Measurements from ENCODE around the gene MTHFR. TPM values are rescaled to one million over a fixed set of nuclear protein-coding genes. Genes with fewer than 3 reads are reported as not detected.

Gene MTHFR
- total RNA-seq, 1 donor from 2014 or later: 29.2 TPM

DNA sequence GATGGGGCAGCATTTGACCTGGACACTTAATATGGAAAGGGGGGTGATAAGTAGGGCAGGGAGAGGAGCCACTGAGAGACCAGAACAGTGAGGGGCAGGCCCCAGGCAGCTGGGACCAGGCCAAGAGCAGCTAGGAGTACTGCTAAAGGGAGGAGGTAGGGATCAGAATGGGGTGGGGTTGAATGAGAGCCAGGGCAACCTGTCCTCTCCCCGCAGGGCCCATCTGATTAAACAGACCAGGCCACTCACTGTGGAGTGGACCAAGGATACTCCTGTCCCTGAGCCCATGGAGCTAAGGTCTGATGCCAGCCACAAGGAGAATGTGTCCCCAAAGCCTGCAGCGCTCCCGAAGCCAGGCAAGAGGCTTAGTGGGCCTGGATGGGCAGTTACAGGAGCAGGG, 41.6 kb downstream of the MTHFR start:
- no peak overlapping the region for H3K27ac Mint-ChIP-seq
- H3K36me3 Mint-ChIP-seq (ENCODE audit: insufficient read depth): no peaks in the 10 kb centered on the region
- TF ChIP-seq, protein P1, sequence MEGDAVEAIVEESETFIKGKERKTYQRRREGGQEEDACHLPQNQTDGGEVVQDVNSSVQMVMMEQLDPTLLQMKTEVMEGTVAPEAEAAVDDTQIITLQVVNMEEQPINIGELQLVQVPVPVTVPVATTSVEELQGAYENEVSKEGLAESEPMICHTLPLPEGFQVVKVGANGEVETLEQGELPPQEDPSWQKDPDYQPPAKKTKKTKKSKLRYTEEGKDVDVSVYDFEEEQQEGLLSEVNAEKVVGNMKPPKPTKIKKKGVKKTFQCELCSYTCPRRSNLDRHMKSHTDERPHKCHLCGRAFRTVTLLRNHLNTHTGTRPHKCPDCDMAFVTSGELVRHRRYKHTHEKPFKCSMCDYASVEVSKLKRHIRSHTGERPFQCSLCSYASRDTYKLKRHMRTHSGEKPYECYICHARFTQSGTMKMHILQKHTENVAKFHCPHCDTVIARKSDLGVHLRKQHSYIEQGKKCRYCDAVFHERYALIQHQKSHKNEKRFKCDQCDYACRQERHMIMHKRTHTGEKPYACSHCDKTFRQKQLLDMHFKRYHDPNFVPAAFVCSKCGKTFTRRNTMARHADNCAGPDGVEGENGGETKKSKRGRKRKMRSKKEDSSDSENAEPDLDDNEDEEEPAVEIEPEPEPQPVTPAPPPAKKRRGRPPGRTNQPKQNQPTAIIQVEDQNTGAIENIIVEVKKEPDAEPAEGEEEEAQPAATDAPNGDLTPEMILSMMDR (IDR thresholded peaks at IDR 0.05; ENCODE audit: unreplicated experiment): no peak
- no peak overlapping the region for H3K4me3 Mint-ChIP-seq (ENCODE audit: low read depth)
- no peaks in the 10 kb centered on the region for H3K9me3 Mint-ChIP-seq (ENCODE audit: low read depth)
- no peak for DNase-seq (ENCODE audit: low spot score, unreplicated experiment)
- peaks cover 37% of the 10 kb centered on the region for H3K27me3 Mint-ChIP-seq
- H3K4me1 Mint-ChIP-seq (ENCODE audit: low read depth): no peaks in the 10 kb centered on the region

DNA sequence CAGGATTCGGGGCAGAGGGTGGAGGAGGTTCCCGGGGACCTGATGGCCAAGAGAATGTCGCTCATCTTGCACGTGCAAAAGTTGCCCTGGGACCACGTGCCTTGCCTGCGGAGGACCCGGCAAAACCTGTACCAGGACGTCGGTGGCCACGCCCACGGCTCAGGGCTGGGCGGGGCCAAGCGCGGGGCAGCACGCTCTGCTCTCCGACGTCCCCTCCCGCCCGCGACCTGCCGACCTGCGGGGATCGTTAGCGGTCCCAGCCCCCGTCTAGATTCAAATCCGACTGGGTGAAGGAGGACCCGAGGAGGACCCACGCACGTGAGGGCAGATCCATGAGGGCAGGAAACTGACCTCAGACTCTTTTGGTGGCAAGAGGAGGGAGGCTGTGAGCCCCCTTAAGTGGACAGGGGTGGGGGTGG, 43.8 kb downstream of the MTHFR start, which contains the start of gene C1orf167:
Gene C1orf167 (plus strand): TSS at position 206 of the 419 bp plus-strand sequence. CDS start 2,208 bp downstream, outside the sequence.
- no peak within 1 kb of the TSS for H3K4me3 Mint-ChIP-seq (ENCODE audit: low read depth)
- TF ChIP-seq, protein P1 (IDR thresholded peaks at IDR 0.05; ENCODE audit: unreplicated experiment): no peak
- peaks cover 3% of the 10 kb centered on the region for H3K9me3 Mint-ChIP-seq (ENCODE audit: low read depth)
- peaks cover 35% of the 10 kb centered on the region for H3K27me3 Mint-ChIP-seq
- H3K36me3 Mint-ChIP-seq (ENCODE audit: insufficient read depth): no peaks in the 10 kb centered on the region
- no peak for DNase-seq (ENCODE audit: low spot score, unreplicated experiment)
- H3K4me1 Mint-ChIP-seq (ENCODE audit: low read depth): no peaks in the 10 kb centered on the region
- H3K27ac Mint-ChIP-seq: peak within 1 kb of the TSS; percentile 80

- TF ChIP-seq, protein P1 (IDR thresholded peaks at IDR 0.05; ENCODE audit: unreplicated experiment): no peak
- no peak overlapping the region for H3K4me3 Mint-ChIP-seq (ENCODE audit: low read depth)
- H3K27ac Mint-ChIP-seq: no peak overlapping the region
- peaks cover 4% of the 10 kb centered on the region for H3K9me3 Mint-ChIP-seq (ENCODE audit: low read depth)
- H3K36me3 Mint-ChIP-seq (ENCODE audit: insufficient read depth): no peaks in the 10 kb centered on the region
- no peak for DNase-seq (ENCODE audit: low spot score, unreplicated experiment)
- no peaks in the 10 kb centered on the region for H3K4me1 Mint-ChIP-seq (ENCODE audit: low read depth)
- peaks cover 40% of the 10 kb centered on the region for H3K27me3 Mint-ChIP-seq
Observed at GRCh38 chr1:11761285-11761684, 44.5 kb downstream of the MTHFR start.

DNA sequence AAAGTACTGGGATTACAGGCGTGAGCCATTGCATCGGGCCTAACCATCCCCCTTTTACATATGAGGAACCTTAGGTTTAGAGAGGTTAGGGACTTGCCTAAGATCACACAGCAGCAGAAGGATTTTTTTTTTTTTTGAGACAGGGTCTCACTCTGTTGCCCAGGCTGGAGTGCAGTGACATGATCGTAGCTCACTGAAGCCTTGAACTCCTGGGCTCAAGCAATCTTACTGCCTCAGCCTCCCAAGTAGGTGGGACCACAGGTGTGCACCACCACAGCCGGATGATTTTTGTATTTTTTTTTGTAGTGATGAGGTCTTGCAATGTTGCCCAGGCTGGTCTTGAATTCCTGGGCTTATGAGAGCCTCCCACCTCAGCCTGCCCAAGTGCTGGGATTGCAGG, 46.0 kb downstream of the MTHFR start:
- H3K27ac Mint-ChIP-seq: no peak overlapping the region
- no peak for DNase-seq (ENCODE audit: low spot score, unreplicated experiment)
- H3K36me3 Mint-ChIP-seq (ENCODE audit: insufficient read depth): no peaks in the 10 kb centered on the region
- TF ChIP-seq, protein P1 (IDR thresholded peaks at IDR 0.05; ENCODE audit: unreplicated experiment): no peak
- peaks cover 4% of the 10 kb centered on the region for H3K9me3 Mint-ChIP-seq (ENCODE audit: low read depth)
- H3K27me3 Mint-ChIP-seq: peaks cover 43% of the 10 kb centered on the region
- no peaks in the 10 kb centered on the region for H3K4me1 Mint-ChIP-seq (ENCODE audit: low read depth)
- no peak overlapping the region for H3K4me3 Mint-ChIP-seq (ENCODE audit: low read depth)

- Mint-ChIP-seq H3K27me3 (peaks cover 27% of the 10 kb centered on the region), H3K9me3 (ENCODE audit: low read depth) (peaks cover 4% of the 10 kb centered on the region), H3K36me3 (ENCODE audit: insufficient read depth) (no peaks in the 10 kb centered on the region), H3K4me1 (ENCODE audit: low read depth) (peaks cover 7% of the 10 kb centered on the region), H3K27ac (no peak overlapping the region), H3K4me3 (ENCODE audit: low read depth) (no peak overlapping the region)
- TF ChIP-seq, protein P1 (IDR thresholded peaks at IDR 0.05; ENCODE audit: unreplicated experiment): no peak
- DNase-seq (ENCODE audit: low spot score, unreplicated experiment): no peak
Observed at GRCh38 chr1:11757047-11757446, 48.7 kb downstream of the MTHFR start.
